GM20000 (cell line): ENCODE results near the gene FBLN7.

ENCODE experiments used
- DNase-seq: peaks from one replicate; pipeline ENCODE4 v3.0.0; 2012; ENCODE audit warnings: low spot score
- TF ChIP-seq, protein P1 (sequence below): IDR thresholded peaks from 2 replicates; pipeline ENCODE4 v1.5.1; 2012; ENCODE audit warnings: mild to moderate bottlenecking, control low read depth; ENCODE audit errors: extremely low read depth, missing control alignments

FBLN7 gene

DNA sequence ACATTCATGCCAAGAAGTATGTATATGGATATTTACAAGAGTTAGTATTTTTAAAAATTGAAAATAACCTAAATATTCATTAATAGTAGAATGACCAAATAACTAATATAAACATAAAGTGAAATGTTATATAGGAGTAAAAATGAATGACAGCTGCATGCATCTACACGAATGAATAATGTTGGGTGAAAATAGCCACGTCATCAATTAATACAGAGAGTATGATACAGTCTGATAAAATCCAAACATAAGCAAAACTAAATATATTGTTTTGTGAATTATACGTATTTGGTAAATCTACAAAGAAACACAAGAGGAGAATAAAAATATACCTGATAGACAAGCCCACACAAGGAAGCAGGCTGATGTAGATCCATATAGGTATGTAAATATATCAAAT is 92.2 kb downstream of the FBLN7 start:
- TF ChIP-seq, protein P1, sequence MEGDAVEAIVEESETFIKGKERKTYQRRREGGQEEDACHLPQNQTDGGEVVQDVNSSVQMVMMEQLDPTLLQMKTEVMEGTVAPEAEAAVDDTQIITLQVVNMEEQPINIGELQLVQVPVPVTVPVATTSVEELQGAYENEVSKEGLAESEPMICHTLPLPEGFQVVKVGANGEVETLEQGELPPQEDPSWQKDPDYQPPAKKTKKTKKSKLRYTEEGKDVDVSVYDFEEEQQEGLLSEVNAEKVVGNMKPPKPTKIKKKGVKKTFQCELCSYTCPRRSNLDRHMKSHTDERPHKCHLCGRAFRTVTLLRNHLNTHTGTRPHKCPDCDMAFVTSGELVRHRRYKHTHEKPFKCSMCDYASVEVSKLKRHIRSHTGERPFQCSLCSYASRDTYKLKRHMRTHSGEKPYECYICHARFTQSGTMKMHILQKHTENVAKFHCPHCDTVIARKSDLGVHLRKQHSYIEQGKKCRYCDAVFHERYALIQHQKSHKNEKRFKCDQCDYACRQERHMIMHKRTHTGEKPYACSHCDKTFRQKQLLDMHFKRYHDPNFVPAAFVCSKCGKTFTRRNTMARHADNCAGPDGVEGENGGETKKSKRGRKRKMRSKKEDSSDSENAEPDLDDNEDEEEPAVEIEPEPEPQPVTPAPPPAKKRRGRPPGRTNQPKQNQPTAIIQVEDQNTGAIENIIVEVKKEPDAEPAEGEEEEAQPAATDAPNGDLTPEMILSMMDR: no peak
- no peak for DNase-seq
